CD4-positive, alpha-beta T cell treated with Interferon gamma for 1 hour (primary cell): Measurements from ENCODE around the gene PLEKHA4.
"Not testable (repeated sequence)": the region's sequence is repeated elsewhere in the genome, so short reads cannot be mapped to it uniquely, and the experiment has no call there.

Source experiments
- DNase-seq: peaks from one replicate; pipeline ENCODE4 v3.0.0-alpha.2; 2020

PLEKHA4 gene

GRCh38 chr19:48859711-48860572 is 8.5 kb downstream of the PLEKHA4 start:
- peak; percentile 56 for DNase-seq

- DNase-seq: peak; percentile 86
Measured at GRCh38 chr19:48858984-48859710, 9.3 kb downstream of the PLEKHA4 start.

GRCh38 chr19:48856921-48857320 is 11.5 kb downstream of the PLEKHA4 start:
- no peak for DNase-seq

- DNase-seq: no peak
Measured at GRCh38 chr19:48854103-48854502, 14.3 kb downstream of the PLEKHA4 start.

- DNase-seq: no peak
Measured at GRCh38 chr19:48853483-48853882, 14.9 kb downstream of the PLEKHA4 start.

- DNase-seq: no peak
Measured at GRCh38 chr19:48852292-48852691, 16.1 kb downstream of the PLEKHA4 start.

- DNase-seq: not testable (repeated sequence)
Measured at GRCh38 chr19:48846659-48847058, 21.8 kb downstream of the PLEKHA4 start.

- DNase-seq: no peak
Measured at GRCh38 chr19:48845384-48845783, 23.0 kb downstream of the PLEKHA4 start.

GRCh38 chr19:48844472-48844871 is 23.9 kb downstream of the PLEKHA4 start:
- DNase-seq: no peak

- peak; percentile 30 for DNase-seq
Measured at GRCh38 chr19:48842789-48843162, 25.6 kb downstream of the PLEKHA4 start.

- DNase-seq: no peak
Measured at GRCh38 chr19:48841571-48841970, 26.8 kb downstream of the PLEKHA4 start.

GRCh38 chr19:48841047-48841446 is 27.4 kb downstream of the PLEKHA4 start:
- no peak for DNase-seq

GRCh38 chr19:48837687-48838086 is 30.7 kb downstream of the PLEKHA4 start:
- no peak for DNase-seq

GRCh38 chr19:48837051-48837524 is 31.3 kb downstream of the PLEKHA4 start:
- DNase-seq: peak; percentile 88

GRCh38 chr19:48836089-48837017 is 32.1 kb downstream of the PLEKHA4 start, which contains the start of gene HSD17B14:
TSS of gene HSD17B14 (minus strand) at chr19:48836491. CDS start at chr19:48836411, 80 bp downstream.
- DNase-seq: no peak

GRCh38 chr19:48835734-48836088 is 32.7 kb downstream of the PLEKHA4 start:
- peak; percentile 90 for DNase-seq

- no peak for DNase-seq
Measured at GRCh38 chr19:48833977-48834376, 34.4 kb downstream of the PLEKHA4 start.

GRCh38 chr19:48833049-48833448 is 35.4 kb downstream of the PLEKHA4 start:
- no peak for DNase-seq

- no peak for DNase-seq
Measured at GRCh38 chr19:48830965-48831364, 37.5 kb downstream of the PLEKHA4 start.

- no peak for DNase-seq
Measured at GRCh38 chr19:48830088-48830487, 38.3 kb downstream of the PLEKHA4 start.

GRCh38 chr19:48826606-48827020 is 41.8 kb downstream of the PLEKHA4 start:
- no peak for DNase-seq

- DNase-seq: no peak
Measured at GRCh38 chr19:48822514-48822913, 45.9 kb downstream of the PLEKHA4 start.

- DNase-seq: no peak
Measured at GRCh38 chr19:48821633-48822032, 46.8 kb downstream of the PLEKHA4 start.
